Right kidney (tissue), 1 donor: ENCODE data around the gene CREB3L4.
"Not testable (repeated sequence)": the region's sequence is repeated elsewhere in the genome, so short reads cannot be mapped to it uniquely, and the experiment has no call there.

Experiments
- DNase-seq: peaks from one replicate; pipeline ENCODE4 v3.0.0-alpha.2; 2016

Gene CREB3L4

DNA sequence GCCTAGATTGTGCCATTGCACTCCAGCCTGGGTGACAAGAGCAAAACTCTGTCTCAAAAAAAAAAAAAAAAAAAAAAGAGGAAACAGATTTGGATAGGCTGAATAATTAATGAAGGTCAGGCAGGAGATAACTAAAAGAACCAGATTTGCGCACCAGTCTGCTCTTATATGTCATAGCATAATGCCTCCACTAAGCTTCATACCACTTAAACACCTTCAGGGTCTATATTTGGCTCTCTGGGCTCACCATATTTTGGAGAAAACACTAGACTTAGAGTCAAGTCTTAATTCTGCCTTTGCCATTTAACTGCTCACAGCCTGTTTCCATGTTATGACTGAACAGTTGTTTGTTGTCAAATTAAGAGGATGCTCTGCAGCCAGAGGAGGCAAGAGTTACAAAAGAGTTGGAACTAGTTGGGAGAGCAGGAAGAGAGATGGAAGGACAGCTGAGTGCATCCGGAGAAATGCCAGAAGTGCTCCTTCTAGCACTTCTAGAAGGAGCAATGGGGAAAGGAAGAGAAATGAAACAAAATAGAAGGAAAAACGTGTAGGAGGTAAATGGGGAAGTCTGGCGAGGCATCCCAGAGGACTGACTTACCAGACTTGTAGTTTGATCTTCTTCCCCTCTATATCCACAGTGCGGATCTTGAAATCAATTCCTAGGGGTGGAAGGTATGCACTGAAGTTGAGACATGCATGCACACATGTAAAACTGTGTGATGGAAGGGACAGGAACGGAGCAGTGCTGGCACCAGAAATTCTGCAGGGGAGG lies 16.6 kb downstream of the CREB3L4 start:
- DNase-seq, result no peak

DNA sequence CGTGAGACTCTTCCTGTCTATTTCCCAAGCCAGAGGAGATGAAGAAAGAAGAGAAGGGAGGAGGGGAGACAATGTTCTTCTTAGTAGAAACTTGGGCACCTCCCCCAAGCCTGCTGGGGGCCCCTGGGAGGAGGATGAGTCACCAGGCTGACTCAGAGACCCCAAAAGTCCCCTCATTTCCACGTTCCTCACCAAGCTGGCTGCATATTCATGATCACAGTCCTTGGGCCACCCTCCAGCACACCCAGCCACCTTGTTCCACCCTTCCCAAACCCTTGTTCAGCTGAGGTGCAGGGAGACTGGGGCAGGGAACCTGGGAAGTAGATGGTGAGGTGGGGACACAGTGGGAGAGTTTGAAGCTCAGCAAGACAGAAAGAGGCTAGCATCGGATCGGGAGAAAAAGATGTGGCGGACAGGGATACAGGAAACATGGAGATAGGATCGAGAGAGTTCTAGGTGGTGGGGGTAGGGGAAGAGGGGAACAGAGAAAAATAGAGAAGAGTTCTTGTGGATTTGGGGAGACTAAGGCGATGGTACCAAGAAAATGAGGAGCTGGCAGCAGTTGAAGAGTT lies 17.7 kb downstream of the CREB3L4 start:
- DNase-seq, result peak; percentile 46

DNA sequence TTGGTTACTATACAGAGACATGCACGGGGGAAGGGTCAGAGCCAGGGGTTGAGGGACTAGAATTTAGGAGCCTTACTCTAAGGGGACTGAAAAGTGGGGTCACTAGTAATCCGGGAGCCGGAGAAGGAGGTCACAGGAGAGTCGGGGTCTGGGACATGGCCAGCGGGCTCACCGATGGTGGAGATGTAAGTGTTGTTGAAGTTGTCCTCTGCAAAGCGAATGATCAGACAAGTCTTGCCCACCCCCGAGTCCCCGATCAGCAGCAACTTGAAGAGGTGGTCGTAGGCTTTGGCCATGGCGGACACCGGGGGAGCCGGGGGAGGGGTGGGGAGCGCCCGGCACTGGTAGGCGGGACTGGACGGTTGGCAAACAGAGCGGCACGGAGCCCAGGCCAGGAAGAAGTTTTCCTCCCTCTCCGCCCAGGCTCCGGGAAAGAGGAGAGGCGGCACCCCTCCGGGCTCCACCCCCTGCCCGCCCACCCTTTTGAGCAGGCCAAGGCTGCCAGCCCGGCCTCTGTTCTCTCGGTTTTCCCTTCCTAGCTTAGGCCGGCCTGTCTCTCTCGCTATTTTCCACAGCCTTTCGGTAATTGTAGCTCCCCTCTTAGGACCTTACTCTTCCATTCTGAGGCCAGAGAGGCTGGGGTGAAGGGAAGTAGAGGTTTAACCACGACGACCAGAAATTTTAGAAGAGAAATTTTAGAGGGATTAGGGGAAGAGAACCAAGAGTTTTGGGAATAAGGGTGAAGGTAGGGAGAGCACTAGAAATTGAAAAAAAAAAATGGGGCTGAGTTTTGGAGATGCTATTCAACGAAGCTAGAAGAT lies 18.4 kb downstream of the CREB3L4 start, which contains the start of gene RAB13:
Gene RAB13, minus strand, starts transcription at position 399 of the 821 bp plus-strand sequence. Its CDS starts 103 bp downstream, at position 296.
- peak; percentile 78 for DNase-seq

DNA sequence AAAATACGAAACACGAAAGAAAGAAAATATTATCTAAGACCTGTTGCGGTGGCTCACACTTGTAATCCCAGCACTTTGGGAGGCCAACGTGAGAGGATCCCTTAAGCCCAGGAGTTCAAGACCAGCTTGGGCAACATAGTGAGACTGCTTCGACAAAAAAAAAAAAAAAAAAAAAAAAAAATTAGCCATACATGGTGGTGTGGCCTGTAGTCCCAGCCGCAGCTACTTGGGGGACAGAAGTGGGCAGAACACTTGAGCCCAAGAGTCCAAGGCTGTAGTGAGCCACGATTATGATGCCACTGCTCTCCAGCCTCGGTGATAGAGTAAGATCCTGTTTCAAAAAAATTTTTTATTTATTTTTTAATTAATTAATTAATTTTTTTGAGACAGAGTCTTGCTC lies 19.9 kb downstream of the CREB3L4 start:
- no peak for DNase-seq

DNA sequence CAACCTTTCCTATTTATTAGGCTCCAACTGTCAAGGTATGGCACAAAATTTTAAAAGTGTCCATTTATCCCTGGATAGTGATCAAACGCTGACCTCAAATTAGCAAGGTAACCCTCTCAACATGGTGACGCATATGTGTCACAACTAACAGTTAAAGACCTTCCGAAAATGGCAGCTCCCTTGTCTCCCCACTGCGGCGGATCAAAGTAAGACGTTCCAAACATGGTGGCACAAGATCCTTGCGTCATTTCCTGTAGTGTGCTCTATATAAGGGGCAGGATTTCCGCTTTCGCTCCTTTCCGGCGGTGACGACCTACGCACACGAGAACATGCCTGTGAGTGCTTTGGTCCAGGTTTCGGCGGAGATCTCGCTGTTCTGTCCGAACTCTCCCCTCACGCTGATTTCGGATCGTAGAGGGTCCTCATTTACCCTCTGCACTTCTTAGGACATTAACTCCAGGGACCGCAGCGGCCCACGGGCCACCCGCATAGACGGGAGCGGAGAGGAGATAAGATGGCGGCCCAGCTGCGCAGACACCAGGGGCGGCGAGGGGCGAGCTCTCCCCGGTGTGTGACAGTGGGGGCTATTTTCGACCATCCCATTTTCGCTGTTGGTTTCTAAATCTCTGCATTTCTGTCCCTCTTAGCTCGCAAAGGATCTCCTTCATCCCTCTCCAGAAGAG lies 22.9 kb downstream of the CREB3L4 start, which contains the start of gene RPS27:
Gene RPS27, plus strand, starts transcription at position 295 of the 683 bp plus-strand sequence. Its CDS starts 35 bp downstream, at position 330.
- peak; percentile 98 for DNase-seq

DNA sequence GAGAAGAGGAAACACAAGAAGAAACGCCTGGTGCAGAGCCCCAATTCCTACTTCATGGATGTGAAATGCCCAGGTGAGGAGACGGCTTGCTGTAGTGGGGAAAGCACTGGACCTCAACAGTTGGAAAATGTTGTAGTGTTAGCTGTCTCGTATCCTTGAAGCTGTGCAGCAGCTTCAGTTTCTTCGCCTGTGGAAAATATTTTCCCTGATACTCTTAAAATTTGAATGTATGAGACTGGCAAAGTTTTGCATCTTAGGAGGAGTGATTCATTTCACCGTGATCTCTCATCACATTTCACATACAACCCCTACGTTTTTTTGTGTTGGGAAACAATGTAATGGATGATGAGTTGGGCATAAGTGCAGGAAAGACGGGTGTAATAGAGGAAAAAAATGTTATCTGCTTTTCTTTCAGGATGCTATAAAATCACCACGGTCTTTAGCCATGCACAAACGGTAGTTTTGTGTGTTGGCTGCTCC lies 23.5 kb downstream of the CREB3L4 start:
- no peak for DNase-seq

DNA sequence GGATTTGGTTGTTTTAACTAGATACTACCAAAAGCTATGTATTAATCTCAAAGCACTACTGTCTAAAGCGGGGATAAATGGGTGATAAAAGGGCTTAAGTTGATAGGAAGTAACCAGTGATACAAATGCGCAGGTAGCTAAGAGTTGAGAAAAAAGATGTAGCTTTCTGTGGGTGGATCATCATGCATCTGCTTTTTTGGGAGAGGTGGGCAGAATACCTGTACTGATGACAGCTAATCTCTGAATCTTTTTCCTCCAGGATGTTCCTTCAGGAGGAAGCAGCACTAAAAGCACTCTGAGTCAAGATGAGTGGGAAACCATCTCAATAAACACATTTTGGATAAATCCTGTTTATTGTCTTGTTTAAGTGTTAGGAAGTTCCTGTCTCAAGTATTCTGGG lies 24.1 kb downstream of the CREB3L4 start:
- no peak for DNase-seq

DNA sequence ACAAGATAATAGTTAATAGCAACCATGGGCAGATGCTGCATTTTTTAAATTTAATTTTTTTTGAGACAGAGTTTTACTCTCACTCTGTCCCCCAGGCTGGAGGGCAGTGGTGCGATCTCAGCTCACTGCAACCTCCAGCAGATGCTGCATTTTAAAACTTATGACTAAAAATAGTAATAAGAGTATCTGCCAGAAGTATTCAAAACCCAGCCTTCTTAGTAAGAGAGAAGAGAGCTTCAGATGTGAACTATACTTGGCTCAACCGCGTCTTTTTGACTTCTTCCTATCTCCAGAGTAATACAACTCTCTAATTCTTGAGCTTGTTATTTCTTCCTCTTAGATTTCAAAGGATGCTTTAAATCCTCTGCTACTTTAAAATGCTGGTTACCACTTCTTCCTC lies 27.5 kb downstream of the CREB3L4 start:
- no peak for DNase-seq

DNA sequence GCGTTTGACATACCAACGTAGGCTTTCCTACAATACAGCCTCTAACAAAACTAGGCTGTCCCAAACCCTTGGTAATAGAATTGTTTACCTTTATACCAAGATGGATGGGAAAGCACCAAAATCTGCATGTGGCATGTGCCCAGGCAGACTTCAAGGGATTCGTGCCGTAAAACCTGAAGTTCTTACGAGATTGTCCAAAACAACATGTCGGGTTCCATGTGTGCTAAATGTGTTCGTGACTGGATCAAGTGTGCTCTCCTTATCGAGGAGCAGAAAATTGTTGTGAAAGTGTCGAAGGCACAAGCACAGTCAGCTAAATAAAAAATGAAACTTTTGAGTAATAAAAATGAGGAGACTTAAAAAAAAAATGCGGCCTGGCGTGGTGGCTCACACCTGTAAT lies 27.9 kb downstream of the CREB3L4 start:
- no peak for DNase-seq

DNA sequence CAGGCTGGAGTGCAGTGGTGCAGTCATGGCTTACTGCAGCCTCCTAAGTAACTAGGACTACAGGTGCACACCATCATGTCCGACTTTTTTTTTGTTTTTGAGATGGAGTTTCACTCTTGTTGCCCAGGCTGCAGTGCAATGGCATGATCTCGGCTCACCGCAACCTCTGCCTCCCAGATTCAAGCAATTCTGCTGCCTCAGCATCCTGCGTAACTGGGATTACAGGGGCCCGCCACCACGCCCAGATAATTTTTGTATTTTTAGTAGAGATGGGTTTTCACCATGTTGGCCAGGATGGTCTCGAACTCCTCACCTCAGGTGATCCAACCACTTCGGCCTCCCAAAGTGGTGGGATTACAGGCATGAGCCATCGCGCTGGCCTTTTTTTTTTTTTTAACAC lies 29.2 kb downstream of the CREB3L4 start:
- DNase-seq, result not testable (repeated sequence)

DNA sequence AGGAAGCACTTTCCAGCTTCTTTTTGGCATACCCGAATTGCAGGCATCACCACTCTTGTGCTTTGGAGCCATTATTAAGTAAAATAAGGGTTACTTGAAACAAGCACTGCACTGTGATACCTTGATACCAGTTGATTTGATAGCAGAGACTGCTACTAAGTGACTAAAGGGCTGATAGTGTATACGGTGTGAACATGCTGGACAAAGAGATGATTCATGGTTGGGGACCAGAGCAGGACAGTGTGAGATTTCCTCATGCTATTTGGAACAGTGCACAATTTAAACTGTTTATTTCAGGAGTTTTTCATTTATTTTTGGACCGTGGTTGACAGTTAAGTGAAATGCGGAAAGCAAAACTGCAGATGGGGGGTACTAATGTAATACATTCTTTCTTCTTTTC lies 32.7 kb downstream of the CREB3L4 start:
- no peak for DNase-seq

DNA sequence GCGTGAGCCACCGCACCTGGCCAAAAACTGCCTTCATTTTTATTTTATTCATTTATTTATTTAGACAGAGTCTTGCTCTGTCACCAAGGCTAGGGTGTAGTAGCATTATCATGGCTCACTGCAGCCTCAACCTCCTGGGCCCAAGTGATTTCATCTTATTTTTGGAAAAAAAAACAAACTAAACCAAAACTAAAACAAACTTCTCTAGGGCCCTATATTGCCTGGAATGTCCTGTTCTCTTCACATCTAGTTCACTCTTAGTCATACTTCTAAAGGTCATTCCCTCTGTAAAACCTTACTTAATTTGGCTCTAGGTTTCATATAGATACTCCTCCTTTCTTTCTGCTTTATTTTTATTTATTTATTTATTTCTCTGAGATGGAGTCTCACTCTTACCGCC lies 38.4 kb downstream of the CREB3L4 start:
- no peak for DNase-seq

DNA sequence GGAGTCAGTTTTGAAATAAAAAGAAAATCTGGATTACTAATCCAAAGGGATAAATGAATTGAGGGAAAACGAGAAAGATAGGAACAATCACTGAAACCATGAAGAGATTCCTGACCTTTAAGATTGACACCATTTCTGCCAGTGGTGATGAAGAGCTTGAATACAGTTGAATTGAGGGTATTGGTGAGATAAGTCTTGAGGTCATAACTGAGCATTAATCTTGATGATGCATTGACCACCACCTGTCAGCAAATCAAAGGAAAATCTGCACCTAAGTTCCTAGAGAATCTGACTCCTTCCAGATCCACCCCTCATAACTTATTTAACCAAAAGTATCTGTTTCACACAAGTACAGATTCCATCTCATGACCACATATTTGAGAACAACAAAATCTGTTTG lies 44.4 kb downstream of the CREB3L4 start:
- DNase-seq, result no peak

DNA sequence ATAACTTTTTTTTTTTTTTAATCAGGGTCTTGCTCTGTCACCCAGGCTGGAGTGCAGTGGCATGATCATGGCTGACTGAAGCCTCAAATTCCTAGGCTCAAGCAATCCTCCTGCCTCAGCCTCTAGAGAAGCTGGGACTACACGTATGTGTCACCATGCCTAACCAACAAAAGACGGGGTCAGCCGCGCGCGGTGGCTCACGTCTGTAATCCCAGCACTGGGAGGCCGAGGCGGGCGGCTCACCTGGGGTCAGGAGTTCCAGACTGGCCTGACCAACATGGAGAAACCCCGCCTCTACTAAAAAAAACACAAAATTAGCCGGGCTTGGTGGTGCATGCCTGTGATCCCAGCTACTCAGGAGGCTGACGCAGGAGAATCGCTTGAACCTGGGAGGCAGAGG lies 44.8 kb downstream of the CREB3L4 start:
- not testable (repeated sequence) for DNase-seq

DNA sequence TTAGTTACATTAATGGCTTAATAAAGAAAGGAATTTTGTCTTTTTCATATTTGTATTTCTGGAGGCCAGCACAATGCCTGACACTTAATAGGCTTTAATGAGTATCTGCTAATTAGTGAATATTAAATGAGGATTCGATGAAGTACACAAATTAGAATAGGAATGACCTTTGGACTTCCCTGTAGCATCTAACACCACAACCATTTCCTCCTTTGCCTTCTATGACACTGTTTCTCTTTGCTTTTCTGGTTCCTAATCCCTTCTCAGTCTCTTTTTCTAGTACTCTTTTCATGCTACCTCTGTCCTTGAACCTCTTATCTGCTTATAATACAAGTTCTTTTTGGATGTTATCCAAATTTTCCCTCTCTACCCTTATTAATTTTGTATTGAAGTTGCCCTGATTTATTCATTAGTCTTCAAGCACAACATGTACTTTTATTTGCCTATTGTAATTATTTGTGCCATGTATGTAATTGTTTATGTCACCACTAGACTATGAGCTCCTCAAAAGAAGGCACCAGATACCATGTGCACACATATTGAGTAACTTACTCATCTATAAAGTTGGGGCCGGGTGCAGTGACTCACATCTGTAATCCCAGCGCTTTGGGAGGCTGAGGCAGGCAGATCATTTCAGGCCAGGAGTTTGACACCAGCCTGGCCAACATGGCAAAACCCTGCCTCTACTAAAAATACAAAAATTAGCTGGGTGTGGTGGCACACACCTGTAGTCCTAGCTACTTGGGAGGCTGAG lies 46.6 kb downstream of the CREB3L4 start:
- no peak for DNase-seq

DNA sequence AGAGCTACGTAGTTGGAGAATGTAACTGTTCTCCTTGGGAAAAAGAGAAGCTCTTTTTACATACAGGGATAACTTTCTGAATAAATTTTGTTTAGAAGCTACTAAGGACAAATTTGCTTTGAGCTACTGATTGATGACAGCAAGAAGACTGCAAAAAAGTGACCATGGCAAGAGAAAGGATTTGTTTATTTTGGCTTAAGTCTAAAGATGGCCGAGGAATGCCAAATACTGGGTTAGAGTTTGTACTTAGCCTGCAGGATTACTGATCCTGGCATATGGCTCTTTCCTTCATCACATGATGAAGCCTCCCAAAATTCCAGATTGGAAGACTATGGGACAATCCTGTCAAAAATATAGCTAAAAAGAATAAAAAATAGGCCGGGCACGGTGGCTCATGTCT lies 51.6 kb downstream of the CREB3L4 start:
- DNase-seq, result no peak

DNA sequence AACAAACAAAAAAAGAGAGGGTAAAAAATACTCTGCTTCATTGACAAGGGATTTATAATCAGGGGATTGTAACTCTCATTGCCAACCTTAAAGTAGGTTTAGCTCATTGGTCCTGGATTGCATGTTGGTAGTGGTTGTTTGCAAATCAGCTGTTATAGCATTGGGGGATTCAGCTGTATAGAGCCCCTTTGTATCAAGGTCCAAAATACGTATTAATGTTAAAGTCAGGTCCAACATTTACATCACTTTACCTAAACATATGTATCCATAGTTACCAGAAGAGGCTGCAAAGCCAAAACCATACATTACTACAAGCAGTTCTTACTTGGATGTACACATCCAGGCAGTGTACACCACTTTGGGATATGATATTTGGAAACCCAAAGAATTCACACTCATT lies 52.2 kb downstream of the CREB3L4 start:
- DNase-seq, result no peak
